Upper lobe of left lung (tissue), 6 donors: Measurements from ENCODE around the gene HMCES. TPM values are rescaled to one million over a fixed set of nuclear protein-coding genes. Genes with fewer than 3 reads are reported as not detected.
A peak's percentile ranks its signal among the peaks of the same experiment; 100 is the strongest.

Experiments
- ATAC-seq, 2 donors: fragments of 200-7000 bp; cut with Tn5 transposase; one replicate each; pipeline ENCODE4 v1.9.1; 2022; ENCODE audit warnings: mild to moderate bottlenecking in 2 of 2, moderate library complexity in 2 of 2; ENCODE audit not compliant: low FRiP score in 2 of 2
- DNase-seq, 2 donors: peaks; one replicate each; pipeline ENCODE4 v3.0.0-alpha.2; 2019 to 2020
- H3K27ac ChIP-seq, 4 donors: fragments of 200-600 bp; sonication (generic); one replicate each; pipeline ENCODE4 v1.5.1; 2016 to 2019
- H3K27me3 ChIP-seq, 4 donors: fragments of 200-600 bp; sonication (generic); one replicate each; pipeline ENCODE4 v1.5.1; 2017 to 2019
- H3K36me3 ChIP-seq, 4 donors: fragments of 200-600 bp; sonication (generic); one replicate each; pipeline ENCODE4 v1.5.1; 2016 to 2019
- H3K4me1 ChIP-seq, 4 donors: fragments of 200-600 bp; sonication (generic); one replicate each; pipeline ENCODE4 v1.5.1; 2018 to 2019
- H3K4me3 ChIP-seq, 4 donors: fragments of 200-600 bp; sonication (generic); one replicate each; pipeline ENCODE4 v1.5.1; 2017 to 2019; ENCODE audit warnings: mild to moderate bottlenecking in 2 of 4, moderate library complexity in 1 of 4
- H3K9me3 ChIP-seq, 4 donors: fragments of 200-600 bp; sonication (generic); one replicate each; pipeline ENCODE4 v1.5.1; 2018 to 2019
- CTCF ChIP-seq, 6 experiments: fragments of 450-650 bp in 4 of 6; fragments of 200-600 bp in 2 of 6; sonication (generic) in 2 of 6; IDR thresholded peaks; one replicate each; pipeline ENCODE4 v1.5.1; 2016 to 2019; ENCODE audit warnings: antibody characterized with exemption in 6 of 6
- EP300 ChIP-seq, 4 donors: sonication (generic); formaldehyde crosslinking; IDR thresholded peaks; one replicate each; pipeline ENCODE4 v1.5.1; 2017; ENCODE audit warnings: antibody characterized with exemption in 4 of 4, control low read depth in 2 of 4
- POLR2A ChIP-seq, 4 donors: fragments of 450-650 bp; IDR thresholded peaks; one replicate each; pipeline ENCODE4 v1.5.1; 2016 to 2017; ENCODE audit warnings: antibody characterized with exemption in 4 of 4, mild to moderate bottlenecking in 2 of 4
- POLR2AphosphoS5 ChIP-seq, 2 donors: sonication (generic); formaldehyde crosslinking; IDR thresholded peaks; one replicate each; pipeline ENCODE4 v1.5.1; 2017; ENCODE audit warnings: antibody characterized with exemption in 2 of 2
- WGBS, 2 donors: methylation state at CpG; one replicate each; pipeline ENCODE4 v1.1.5; 2017 to 2018; 5-methylcytosine and 5-hydroxymethylcytosine counted together
- total RNA-seq, 6 donors: library from RNA; depleted of rRNA in 4 of 6; stranded (reverse); fragments of >200 nt in 4 of 6; gene quantifications; one replicate each; pipeline versions ENCODE4 v1.1.0 to v1.2.1, GENCODE V29; 2016 to 2021
- donor health status: DM: no; HTN: no; CAD: no; lungs with moderate emphysema.
- donor health status: DM: no; HTN: yes; CAD: no; lungs with severe emphysema.

Gene HMCES
- total RNA-seq, 6 donors from 2014 or later, result 27.0 to 38.0 (median 31.1) TPM

GRCh38 chr3:129312021-129312639 lies 33.5 kb downstream of the HMCES start:
- no peak overlapping the region for H3K4me3 ChIP-seq
- DNase-seq, result no peak
- H3K9me3 ChIP-seq, result no peaks in the 10 kb centered on the region
- ATAC-seq, result no peak
- H3K27ac ChIP-seq, result peak overlapping the region in 3 of 4 donors; percentile 20 to 93 (median 91)
- TF ChIP-seq POLR2A (IDR thresholded peaks at IDR 0.05) (no peak), POLR2AphosphoS5 (IDR thresholded peaks at IDR 0.05) (no peak), CTCF (IDR thresholded peaks at IDR 0.05) (no peak), EP300 (IDR thresholded peaks at IDR 0.05) (no peak)
- H3K27me3 ChIP-seq, result no peaks in the 10 kb centered on the region
- H3K36me3 ChIP-seq, result no peaks in the 10 kb centered on the region
- 86 to 87% methylated on average over 2 of the region's 2 CpGs for WGBS, 2 donors
- H3K4me1 ChIP-seq, result peaks cover 14 to 32% (median 25%) of the 10 kb centered on the region in 4 donors

- Histone ChIP-seq H3K4me3 (no peak overlapping the region), H3K36me3 (no peaks in the 10 kb centered on the region), H3K9me3 (no peaks in the 10 kb centered on the region), H3K4me1 (peaks cover 17 to 38% (median 29%) of the 10 kb centered on the region in 4 donors), H3K27me3 (no peaks in the 10 kb centered on the region), H3K27ac (peak overlapping the region in 3 of 4 donors; percentile 20 to 93 (median 91))
- TF ChIP-seq EP300 (IDR thresholded peaks at IDR 0.05), result no peak
- no peak for TF ChIP-seq POLR2AphosphoS5 (IDR thresholded peaks at IDR 0.05)
- no peak for ATAC-seq
- no peak for DNase-seq
Measured at GRCh38 chr3:129312671-129313414, 34.2 kb downstream of the HMCES start.

GRCh38 chr3:129313415-129313664 lies 34.7 kb downstream of the HMCES start:
- Histone ChIP-seq H3K4me1 (peaks cover 17 to 38% (median 29%) of the 10 kb centered on the region in 4 donors), H3K36me3 (no peaks in the 10 kb centered on the region), H3K27ac (peak overlapping the region in 3 of 4 donors; percentile 91 to 95 (median 93)), H3K9me3 (no peaks in the 10 kb centered on the region), H3K27me3 (no peaks in the 10 kb centered on the region), H3K4me3 (no peak overlapping the region)
- TF ChIP-seq EP300 (IDR thresholded peaks at IDR 0.05), result no peak
- TF ChIP-seq POLR2A (IDR thresholded peaks at IDR 0.05), result peak in 1 of 4 donors; percentile 9
- ATAC-seq (no peak), DNase-seq (no peak)

- H3K36me3 ChIP-seq, result no peaks in the 10 kb centered on the region
- H3K4me1 ChIP-seq, result peaks cover 17 to 38% (median 29%) of the 10 kb centered on the region in 4 donors
- peak overlapping the region; percentile 90 to 95 (median 92) for H3K27ac ChIP-seq
- H3K4me3 ChIP-seq, result peak overlapping the region in 3 of 4 donors; percentile 83 to 96 (median 95)
- ATAC-seq (no peak), DNase-seq (no peak)
- H3K9me3 ChIP-seq, result no peaks in the 10 kb centered on the region
- no peaks in the 10 kb centered on the region for H3K27me3 ChIP-seq
- 45 to 59% methylated on average over 6 to 7 of the region's 7 CpGs for WGBS, 2 donors
- TF ChIP-seq CTCF (IDR thresholded peaks at IDR 0.05), result no peak
- TF ChIP-seq POLR2A (IDR thresholded peaks at IDR 0.05), result peak in 1 of 4 donors; percentile 9
- peak in 1 of 2 donors; percentile 38 for TF ChIP-seq POLR2AphosphoS5 (IDR thresholded peaks at IDR 0.05)
- no peak for TF ChIP-seq EP300 (IDR thresholded peaks at IDR 0.05)
Measured at GRCh38 chr3:129313665-129314385, 35.2 kb downstream of the HMCES start.

GRCh38 chr3:129314386-129315222 lies 35.9 kb downstream of the HMCES start:
- peak; percentile 89 to 94 for DNase-seq
- no peaks in the 10 kb centered on the region for H3K27me3 ChIP-seq
- ATAC-seq, result peak; percentile 61 to 81
- H3K27ac ChIP-seq, result peak overlapping the region; percentile 90 to 95 (median 92)
- H3K4me3 ChIP-seq, result peak overlapping the region; percentile 59 to 96 (median 89)
- peaks cover 17 to 38% (median 29%) of the 10 kb centered on the region in 4 donors for H3K4me1 ChIP-seq
- no peaks in the 10 kb centered on the region for H3K36me3 ChIP-seq
- no peaks in the 10 kb centered on the region for H3K9me3 ChIP-seq
- peak in 1 of 4 donors; percentile 8 for TF ChIP-seq EP300 (IDR thresholded peaks at IDR 0.05)
- peak in 2 of 6 experiments; percentile 16 to 21 for TF ChIP-seq CTCF (IDR thresholded peaks at IDR 0.05)
- peak in 3 of 4 donors; percentile 11 to 53 (median 40) for TF ChIP-seq POLR2A (IDR thresholded peaks at IDR 0.05)
- peak; percentile 45 to 56 for TF ChIP-seq POLR2AphosphoS5 (IDR thresholded peaks at IDR 0.05)
- WGBS, 2 donors, result 3 to 5% methylated on average over 31 to 49 of the region's 53 CpGs
